GM18520 (cell line): ENCODE data around the gene SPRR2A.
"Not testable (repeated sequence)": the region's sequence is repeated elsewhere in the genome, so short reads cannot be mapped to it uniquely, and the experiment has no call there.

Experiments
- ATAC-seq: cut with Tn5 transposase; IDR thresholded peaks from one replicate; pipeline ENCODE4 v1.9.1; 2021; ENCODE audit not compliant: unreplicated experiment

SPRR2A gene

DNA sequence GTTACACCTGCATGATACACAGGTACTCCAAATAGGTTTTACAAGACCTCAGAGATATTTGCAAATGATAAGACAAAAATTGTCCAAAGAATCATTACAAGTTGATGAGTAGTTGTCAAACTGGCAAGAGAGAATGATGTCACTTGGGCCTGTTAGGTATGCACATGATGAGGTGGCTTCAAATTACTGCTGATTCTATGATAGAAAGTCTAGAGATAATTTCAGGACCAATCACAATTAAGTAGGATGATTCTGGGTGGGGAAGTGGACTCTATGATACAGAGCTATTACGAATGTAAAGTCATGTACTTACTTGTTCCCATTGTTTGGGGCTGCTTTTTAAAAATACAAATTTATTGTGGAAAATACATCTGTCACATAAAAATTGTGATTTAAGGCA, 31.5 kb downstream of the SPRR2A start:
- no peak for ATAC-seq

DNA sequence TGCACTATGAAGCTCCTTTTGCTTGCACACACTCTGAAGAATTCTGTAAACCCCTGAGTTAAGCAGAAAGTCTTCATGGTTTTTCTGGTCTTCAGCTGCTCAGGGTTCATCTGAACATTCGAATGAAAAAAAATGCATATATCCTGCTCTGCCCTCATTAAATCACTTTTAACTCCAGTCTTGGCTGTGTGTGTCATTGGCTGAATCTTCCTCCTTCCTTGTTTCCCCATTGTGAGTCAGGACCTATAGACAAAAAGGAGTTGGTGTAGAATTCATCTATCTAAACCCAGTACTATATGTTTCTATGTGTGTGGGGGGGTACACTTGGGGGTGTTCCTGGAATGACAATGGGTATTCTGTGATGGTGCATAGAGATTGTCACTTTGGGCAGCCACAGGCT, 32.9 kb downstream of the SPRR2A start:
- no peak for ATAC-seq

DNA sequence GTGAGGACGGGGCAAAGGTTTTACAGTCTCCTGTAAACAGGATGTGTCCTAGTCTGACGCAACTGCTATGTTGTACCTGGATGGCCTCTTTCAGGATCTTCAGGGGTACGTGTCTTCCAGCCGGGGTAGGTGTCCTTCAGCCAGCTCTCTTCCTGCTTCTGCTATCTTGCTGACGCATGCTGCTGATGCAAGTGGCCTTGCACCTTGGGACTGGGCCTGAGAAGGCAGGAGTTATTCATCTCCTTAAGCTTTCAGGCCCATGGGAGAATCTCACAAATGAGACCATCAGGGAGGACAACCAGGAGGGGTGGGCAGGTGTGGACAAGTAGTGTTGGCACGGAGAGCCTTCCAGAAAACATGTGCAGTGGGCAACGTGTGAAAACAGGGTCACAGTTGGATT, 34.2 kb downstream of the SPRR2A start:
- ATAC-seq, result no peak

GRCh38 chr1:153022340-153022739, 35.0 kb downstream of the SPRR2A start:
- not testable (repeated sequence) for ATAC-seq

GRCh38 chr1:153021829-153022228, 35.5 kb downstream of the SPRR2A start:
- not testable (repeated sequence) for ATAC-seq

DNA sequence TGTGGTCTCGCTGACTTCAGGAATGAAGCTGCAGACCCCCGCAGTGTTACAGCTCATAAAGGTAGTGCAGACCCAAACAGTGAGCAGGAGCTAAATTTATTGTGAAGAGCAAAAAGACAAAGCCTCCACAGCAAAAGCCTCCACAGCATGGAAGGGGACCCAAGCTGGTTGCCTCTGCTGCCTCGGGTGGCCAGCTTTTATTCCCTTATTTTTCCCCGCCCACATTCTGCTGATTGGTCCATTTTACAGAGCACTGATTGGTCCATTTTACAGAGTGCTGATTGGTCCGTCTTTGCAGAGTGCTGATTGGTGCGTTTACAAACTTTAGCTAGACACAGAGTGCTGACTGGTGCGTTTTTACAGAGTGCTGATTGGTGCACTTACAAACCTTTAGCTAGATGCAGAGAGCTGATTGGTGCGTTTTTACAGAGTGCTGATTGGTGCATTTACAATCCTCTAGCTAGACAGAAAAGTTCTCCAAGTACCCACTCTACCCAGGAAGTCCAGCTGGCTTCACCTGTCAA, 46.0 kb downstream of the SPRR2A start:
- not testable (repeated sequence) for ATAC-seq
